Left lung (tissue), 10 donors: ENCODE results near the gene SLX4IP. TPM values are rescaled to one million over a fixed set of nuclear protein-coding genes. Genes with fewer than 3 reads are reported as not detected.

ENCODE experiments used
- ATAC-seq: fragments of 200-7000 bp; cut with Tn5 transposase; one replicate; pipeline ENCODE4 v1.9.1; 2020; ENCODE audit warnings: moderate library complexity
- DNase-seq, 4 donors: peaks; one replicate each; pipeline ENCODE4 v3.0.0-alpha.2; 2013 to 2020
- H3K27ac ChIP-seq, 2 donors: fragments of 200-600 bp; sonication (generic) in 1 of 2; one replicate each; pipeline versions ENCODE4 v1.5.0 to v1.8.0; 2020 to 2021
- H3K27me3 ChIP-seq, 2 donors: fragments of 200-600 bp; sonication (generic) in 1 of 2; one replicate each; pipeline versions ENCODE4 v1.5.0 to v1.8.0; 2020 to 2021
- H3K36me3 ChIP-seq, 2 donors: fragments of 200-600 bp; sonication (generic) in 1 of 2; one replicate each; pipeline versions ENCODE4 v1.5.0 to v1.8.0; 2020 to 2021
- H3K4me1 ChIP-seq, 2 donors: fragments of 200-600 bp; one replicate each; pipeline ENCODE4 v1.8.0; 2021
- H3K4me3 ChIP-seq, 2 donors: fragments of 200-600 bp; sonication (generic) in 1 of 2; one replicate each; pipeline versions ENCODE4 v1.5.0 to v1.8.0; 2020 to 2021; ENCODE audit warnings: mild to moderate bottlenecking in 1 of 2
- H3K9me3 ChIP-seq, 2 donors: fragments of 200-600 bp; sonication (generic) in 1 of 2; one replicate each; pipeline versions ENCODE4 v1.5.0 to v1.8.0; 2020 to 2021
- intact Hi-C, 2 donors: fragments of 100-400 bp; cut with DNase I; formaldehyde crosslinking; loops; one replicate each; pipeline versions ENCODE4 v1.11.2 to v1.14.2; 2022
- polyA plus RNA-seq, 6 donors: library from polyadenylated mRNA; unstranded; fragments of 120-200 nt; gene quantifications; one replicate each; pipeline ENCODE4 v1.2.1, GENCODE V29; 2013; ENCODE audit not compliant: insufficient read length in 6 of 6
- total RNA-seq, 2 donors: library from RNA; stranded (reverse); fragmentation: NEBNext Ultra II Directional; extraction: Animal tissue kit (Norgen Biotek cat#: 25700); gene quantifications; one replicate each; pipeline ENCODE4 v1.2.1, GENCODE V29; 2021
- TF ChIP-seq, protein P1 (sequence below), 2 donors: fragments of 200-600 bp; sonication (generic) in 1 of 2; IDR thresholded peaks; one replicate each; pipeline versions ENCODE4 v1.5.0 to v1.8.0; 2021; ENCODE audit warnings: antibody characterized with exemption in 2 of 2
- donor health status: DM: no; HTN: yes; CAD: no.
- donor health status: DM: no; HTN: no; CAD: no.

Gene SLX4IP
- total and polyA plus RNA-seq, 8 donors: 6.0 to 12.3 (median 10.3) TPM

DNA sequence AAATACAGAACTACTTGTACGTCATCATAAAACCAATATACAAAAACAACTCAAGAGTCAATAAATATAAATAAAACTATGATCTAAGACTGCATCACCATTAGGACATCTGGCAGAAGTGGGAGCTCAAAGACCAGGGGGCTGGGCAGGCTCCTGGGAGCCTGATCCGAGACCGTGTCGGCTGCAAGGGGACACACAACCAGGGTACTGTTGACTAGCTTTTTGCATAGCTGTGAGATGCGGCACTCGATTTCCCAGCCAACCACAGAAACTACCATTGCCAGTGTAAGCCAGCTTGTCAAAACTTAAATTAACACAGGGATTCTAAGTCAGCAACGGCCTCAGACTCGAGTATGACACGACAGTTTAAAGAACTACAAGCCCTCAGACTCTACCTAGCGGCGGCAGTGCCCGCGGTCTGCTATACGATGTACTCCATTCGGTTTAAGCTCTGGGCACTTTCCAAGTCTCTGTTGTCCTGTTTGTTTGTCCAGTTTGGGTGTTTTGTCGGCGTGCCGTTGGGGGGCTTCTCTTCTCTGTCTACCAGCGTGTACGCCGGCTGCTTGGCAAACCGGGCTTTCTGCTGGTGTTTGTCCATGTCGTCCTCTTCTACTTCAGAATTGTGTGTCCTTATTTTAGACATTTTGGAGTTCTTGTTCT is 204.1 kb downstream of the SLX4IP start:
- peaks cover 0 to 69% of the 10 kb centered on the region in 2 donors for H3K36me3 ChIP-seq
- no peak overlapping the region for H3K4me3 ChIP-seq
- H3K27me3 ChIP-seq: no peaks in the 10 kb centered on the region
- intact Hi-C loops: no loop called here
- no peak overlapping the region for H3K27ac ChIP-seq
- TF ChIP-seq, protein P1, sequence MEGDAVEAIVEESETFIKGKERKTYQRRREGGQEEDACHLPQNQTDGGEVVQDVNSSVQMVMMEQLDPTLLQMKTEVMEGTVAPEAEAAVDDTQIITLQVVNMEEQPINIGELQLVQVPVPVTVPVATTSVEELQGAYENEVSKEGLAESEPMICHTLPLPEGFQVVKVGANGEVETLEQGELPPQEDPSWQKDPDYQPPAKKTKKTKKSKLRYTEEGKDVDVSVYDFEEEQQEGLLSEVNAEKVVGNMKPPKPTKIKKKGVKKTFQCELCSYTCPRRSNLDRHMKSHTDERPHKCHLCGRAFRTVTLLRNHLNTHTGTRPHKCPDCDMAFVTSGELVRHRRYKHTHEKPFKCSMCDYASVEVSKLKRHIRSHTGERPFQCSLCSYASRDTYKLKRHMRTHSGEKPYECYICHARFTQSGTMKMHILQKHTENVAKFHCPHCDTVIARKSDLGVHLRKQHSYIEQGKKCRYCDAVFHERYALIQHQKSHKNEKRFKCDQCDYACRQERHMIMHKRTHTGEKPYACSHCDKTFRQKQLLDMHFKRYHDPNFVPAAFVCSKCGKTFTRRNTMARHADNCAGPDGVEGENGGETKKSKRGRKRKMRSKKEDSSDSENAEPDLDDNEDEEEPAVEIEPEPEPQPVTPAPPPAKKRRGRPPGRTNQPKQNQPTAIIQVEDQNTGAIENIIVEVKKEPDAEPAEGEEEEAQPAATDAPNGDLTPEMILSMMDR (IDR thresholded peaks at IDR 0.05): no peak
- DNase-seq: no peak
- no peaks in the 10 kb centered on the region for H3K9me3 ChIP-seq
- no peak for ATAC-seq
- peaks cover 9 to 14% of the 10 kb centered on the region in 2 donors for H3K4me1 ChIP-seq

DNA sequence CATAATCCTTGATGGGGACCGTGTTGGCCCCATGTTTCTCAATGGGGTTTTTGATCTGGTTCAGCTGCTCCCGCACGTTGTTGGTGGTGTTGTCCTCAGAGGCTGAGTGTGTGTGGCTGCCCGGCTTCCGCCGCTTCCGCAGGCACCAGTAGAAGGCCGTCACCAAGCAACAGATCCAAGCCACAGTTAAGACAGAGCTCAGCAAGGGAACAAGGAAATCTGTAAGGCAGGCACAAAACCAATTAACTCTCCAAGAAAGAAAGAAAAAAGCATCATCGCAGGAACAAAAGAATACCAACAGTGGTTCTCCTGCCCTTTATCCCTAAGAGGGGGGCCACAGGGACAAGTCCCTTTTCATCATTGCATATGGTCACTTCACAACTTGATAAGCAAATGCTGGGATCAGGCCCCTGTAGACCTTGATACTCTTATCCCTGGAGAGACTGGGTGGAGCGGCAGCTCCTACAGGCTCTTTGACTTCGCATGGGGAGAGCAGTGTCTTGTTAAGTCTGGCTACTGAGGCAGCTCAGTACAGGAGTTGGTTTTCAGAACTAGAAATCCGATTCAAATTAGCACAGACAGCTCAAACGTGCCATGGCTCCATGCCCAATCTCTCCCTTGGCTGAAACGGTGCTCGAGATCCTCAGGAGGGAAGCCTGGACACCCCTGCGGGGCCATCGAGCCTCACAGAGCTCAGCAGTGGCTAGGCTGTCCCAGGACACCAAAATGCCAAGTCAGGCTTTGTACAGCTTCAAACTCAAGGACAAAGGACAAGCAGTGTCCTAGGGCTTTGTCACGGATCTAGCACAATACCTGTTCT is 204.8 kb downstream of the SLX4IP start:
- Histone ChIP-seq H3K36me3 (peaks cover 0 to 76% of the 10 kb centered on the region in 2 donors), H3K27me3 (no peaks in the 10 kb centered on the region), H3K27ac (no peak overlapping the region), H3K9me3 (no peaks in the 10 kb centered on the region), H3K4me3 (no peak overlapping the region), H3K4me1 (peaks cover 9 to 14% of the 10 kb centered on the region in 2 donors)
- TF ChIP-seq, protein P1 (IDR thresholded peaks at IDR 0.05): no peak
- ATAC-seq (no peak), DNase-seq (no peak)
- intact Hi-C loops: no loop called here

DNA sequence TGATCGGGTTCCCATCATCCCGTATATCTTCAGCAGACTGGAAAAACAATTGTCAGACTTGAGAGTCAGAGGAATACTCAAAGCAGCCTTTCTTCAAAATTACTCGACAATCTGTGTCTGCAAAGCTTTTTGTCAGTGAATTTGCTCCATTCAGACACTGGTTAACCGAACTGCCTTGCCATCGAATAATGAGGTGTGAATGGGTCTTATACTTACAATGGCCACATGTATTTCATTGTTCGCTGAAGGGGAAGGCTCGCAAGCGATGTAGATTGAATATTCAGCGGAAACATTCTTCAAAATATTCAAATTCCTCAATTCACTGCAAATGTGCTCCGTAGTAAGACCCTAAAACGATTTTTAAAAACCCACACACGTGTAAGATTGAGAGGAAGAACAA is 205.8 kb downstream of the SLX4IP start:
- TF ChIP-seq, protein P1 (IDR thresholded peaks at IDR 0.05): no peak
- Histone ChIP-seq H3K36me3 (peaks cover 0 to 86% of the 10 kb centered on the region in 2 donors), H3K9me3 (no peaks in the 10 kb centered on the region), H3K27me3 (no peaks in the 10 kb centered on the region), H3K27ac (no peak overlapping the region), H3K4me3 (no peak overlapping the region), H3K4me1 (peaks cover 6 to 14% of the 10 kb centered on the region in 2 donors)
- intact Hi-C loops: no loop called here
- ATAC-seq (no peak), DNase-seq (no peak)

DNA sequence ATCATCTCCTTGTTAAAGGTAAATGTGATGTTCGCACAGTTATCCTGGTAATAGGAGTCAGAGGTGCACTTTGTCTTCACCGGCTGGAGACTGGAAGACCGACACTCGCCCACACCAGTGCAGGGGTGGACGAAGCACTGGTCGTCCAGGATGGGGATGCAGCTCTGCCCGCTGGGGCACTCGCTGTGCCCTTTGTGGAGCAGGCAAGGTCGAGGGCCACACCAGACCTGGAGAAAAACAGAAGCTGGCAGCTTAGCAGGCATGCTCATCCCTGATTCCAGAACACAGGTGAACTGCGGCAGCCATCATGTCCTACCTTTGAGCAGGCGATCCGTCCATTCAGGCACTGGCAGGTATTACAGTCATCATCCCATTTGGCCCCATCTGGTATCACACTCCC is 206.4 kb downstream of the SLX4IP start:
- no peak for DNase-seq
- no peaks in the 10 kb centered on the region for H3K27me3 ChIP-seq
- no peaks in the 10 kb centered on the region for H3K9me3 ChIP-seq
- no peak overlapping the region for H3K4me3 ChIP-seq
- peaks cover 6 to 14% of the 10 kb centered on the region in 2 donors for H3K4me1 ChIP-seq
- TF ChIP-seq, protein P1 (IDR thresholded peaks at IDR 0.05): no peak
- H3K27ac ChIP-seq: no peak overlapping the region
- peaks cover 0 to 91% of the 10 kb centered on the region in 2 donors for H3K36me3 ChIP-seq
- ATAC-seq: no peak
- intact Hi-C loops: no loop called here

DNA sequence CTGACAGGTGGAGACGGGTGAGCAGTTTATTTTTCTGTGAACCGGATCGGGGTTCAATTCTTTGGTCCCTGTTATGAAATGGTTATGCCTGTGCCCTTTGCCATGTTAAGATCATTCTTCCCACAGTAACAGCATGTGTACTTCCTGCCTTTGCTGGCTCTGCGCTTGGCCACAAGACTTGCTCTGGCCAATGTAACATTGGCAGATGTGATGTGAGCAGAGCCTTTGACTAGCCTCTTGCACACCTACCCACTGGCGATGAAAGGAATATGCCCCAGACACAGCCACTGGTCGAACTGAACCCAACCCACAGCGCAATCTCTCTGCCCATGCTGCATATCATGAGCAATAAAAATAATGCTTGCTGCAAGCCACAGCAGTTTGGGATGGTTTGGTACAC is 206.8 kb downstream of the SLX4IP start:
- TF ChIP-seq, protein P1 (IDR thresholded peaks at IDR 0.05): no peak
- H3K27ac ChIP-seq: no peak overlapping the region
- no peaks in the 10 kb centered on the region for H3K9me3 ChIP-seq
- H3K4me3 ChIP-seq: no peak overlapping the region
- no peaks in the 10 kb centered on the region for H3K27me3 ChIP-seq
- peaks cover 4 to 9% of the 10 kb centered on the region in 2 donors for H3K4me1 ChIP-seq
- ATAC-seq (no peak), DNase-seq (no peak)
- intact Hi-C loops: no loop called here
- H3K36me3 ChIP-seq: peaks cover 0 to 96% of the 10 kb centered on the region in 2 donors
